B cell (primary cell): ENCODE measurements around the gene RGS7. TPM values are rescaled to one million over a fixed set of nuclear protein-coding genes. Genes with fewer than 3 reads are reported as not detected.

ENCODE experiments used
- ATAC-seq: fragments of 200-7000 bp; cut with Tn5 transposase; one replicate; pipeline ENCODE4 v1.10.0; 2021; ENCODE audit warnings: low read depth, mild to moderate bottlenecking, moderate number of reproducible peaks, moderate library complexity
- CTCF ChIA-PET: fragments of 350-600 bp; sonication (Branson Sonifier 250); formaldehyde crosslinking; loops from one replicate; lab custom pipeline; 2021; ENCODE audit warnings: antibody characterized with exemption, inconsistent platforms; lab: Charles Lee
- POLR2A ChIA-PET: fragments of 350-600 bp; sonication (Branson Sonifier 250); formaldehyde crosslinking; loops from one replicate; lab custom pipeline; 2021; ENCODE audit warnings: antibody characterized with exemption; lab: Charles Lee
- DNase-seq: peaks from one replicate; pipeline ENCODE4 v3.0.0; 2013
- H2AFZ ChIP-seq: 2 replicates; pipeline ENCODE4 v1.6.1; 2012; ENCODE audit warnings: mild to moderate bottlenecking, low read depth, low read length; ENCODE audit not compliant: insufficient read depth, poor library complexity, severe bottlenecking
- H3K27ac ChIP-seq, 2 donors: 1 replicate in 1 of 2; 2 replicates in 1 of 2; pipeline ENCODE4 v1.5.1; 2012 to 2013; ENCODE audit warnings: low read length in 2 of 2, mild to moderate bottlenecking in 2 of 2, moderate library complexity in 1 of 2
- H3K27me3 ChIP-seq, 4 experiments: fragments of 200-600 bp in 1 of 4; sonication (generic) in 1 of 4; replicated peaks in 1 of 4; 1 replicate in 2 of 4; 2 replicates in 2 of 4; pipeline versions ENCODE4 v1.6.1 to v1.7.0; 2013 to 2016; ENCODE audit warnings: low read length in 3 of 4, mild to moderate bottlenecking in 2 of 4, mixed read lengths in 1 of 4, moderate library complexity in 1 of 4; ENCODE audit not compliant: insufficient read depth in 4 of 4, control insufficient read depth in 3 of 4; ENCODE audit errors: control extremely low read depth in 1 of 4
- H3K36me3 ChIP-seq, 2 experiments: replicated peaks in 1 of 2; 1 replicate in 1 of 2; 2 replicates in 1 of 2; pipeline versions ENCODE4 v1.6.1 to v1.7.1; 2013; ENCODE audit warnings: low read length in 1 of 2; ENCODE audit not compliant: insufficient read depth in 2 of 2, control insufficient read depth in 1 of 2; ENCODE audit errors: control extremely low read depth in 1 of 2, extremely low read depth in 1 of 2
- H3K4me1 ChIP-seq, 2 donors: fragments of 200-600 bp in 1 of 2; sonication (generic) in 1 of 2; 1 replicate in 1 of 2; 2 replicates in 1 of 2; pipeline versions ENCODE4 v1.5.1 to v1.6.1; 2013 to 2017; ENCODE audit warnings: low read length in 2 of 2; ENCODE audit not compliant: control insufficient read depth in 2 of 2, insufficient read depth in 2 of 2
- H3K4me2 ChIP-seq: replicated peaks from 2 replicates; pipeline ENCODE3; 2012; ENCODE audit warnings: mild to moderate bottlenecking, low read depth, low read length; ENCODE audit not compliant: poor library complexity, severe bottlenecking
- H3K4me3 ChIP-seq, 5 experiments: fragments of 200-600 bp in 1 of 5; sonication (generic) in 1 of 5; 1 replicate in 3 of 5; 2 replicates in 2 of 5; pipeline versions ENCODE4 v1.5.1 to v1.7.0; 2011 to 2016; ENCODE audit warnings: low read length in 4 of 5, mild to moderate bottlenecking in 4 of 5, low read depth in 2 of 5, control low read depth in 1 of 5, moderate library complexity in 1 of 5; ENCODE audit not compliant: insufficient read depth in 1 of 5; ENCODE audit errors: control extremely low read depth in 1 of 5, extremely low read depth in 1 of 5
- H3K79me2 ChIP-seq: fragments of 200-600 bp; sonication (generic); one replicate; pipeline ENCODE4 v1.6.0; 2016; ENCODE audit warnings: low read length; ENCODE audit not compliant: control insufficient read depth, insufficient read depth
- H3K9ac ChIP-seq: fragments of 200-600 bp; sonication (generic); 2 replicates; pipeline ENCODE4 v1.6.1; 2017; ENCODE audit warnings: mild to moderate bottlenecking, low read length, moderate library complexity
- H3K9me3 ChIP-seq, 3 donors: one replicate each; pipeline versions ENCODE4 v1.6.1 to v1.7.1; 2013; ENCODE audit warnings: low read length in 2 of 3; ENCODE audit not compliant: control insufficient read depth in 2 of 3, insufficient read depth in 1 of 3; ENCODE audit errors: control extremely low read depth in 1 of 3
- H4K20me1 ChIP-seq: 2 replicates; pipeline ENCODE4 v1.6.0; 2012; ENCODE audit warnings: mild to moderate bottlenecking, low read length; ENCODE audit not compliant: insufficient read depth, control insufficient read depth, poor library complexity, severe bottlenecking
- H3K27ac Mint-ChIP-seq: one replicate; pipeline ENCODE4 v1.8.0; 2021; ENCODE audit warnings: mixed read lengths
- H3K27me3 Mint-ChIP-seq: one replicate; pipeline ENCODE4 v1.8.0; 2021; ENCODE audit warnings: mixed read lengths
- H3K4me1 Mint-ChIP-seq: one replicate; pipeline ENCODE4 v1.8.0; 2021; ENCODE audit warnings: mixed read lengths
- H3K4me3 Mint-ChIP-seq: one replicate; pipeline ENCODE4 v1.8.0; 2021; ENCODE audit warnings: mixed read lengths
- H3K9me3 Mint-ChIP-seq: one replicate; pipeline ENCODE4 v1.8.0; 2022; ENCODE audit warnings: mixed read lengths; ENCODE audit not compliant: insufficient read depth
- CTCF ChIP-seq: fragments of 200-600 bp; IDR thresholded peaks from one replicate; pipeline ENCODE4 v1.8.0; 2022; ENCODE audit warnings: antibody characterized with exemption, mild to moderate bottlenecking
- EZH2 ChIP-seq: IDR thresholded peaks from 2 replicates; pipeline ENCODE4 v1.6.1; 2012; ENCODE audit warnings: borderline replicate concordance, low read depth, mild to moderate bottlenecking, moderate library complexity, low read length; ENCODE audit not compliant: insufficient read depth, poor library complexity, severe bottlenecking
- WGBS: methylation state at CpG from one replicate; pipeline ENCODE4 v1.1.5; 2013; ENCODE audit warnings: missing lambda C conversion rate; ENCODE audit not compliant: insufficient coverage; 5-methylcytosine and 5-hydroxymethylcytosine counted together
- intact Hi-C: fragments of 100-400 bp; cut with micrococcal nuclease; formaldehyde crosslinking; loops from one replicate; pipeline ENCODE4 v1.10.0; 2022
- polyA plus RNA-seq: library from polyadenylated mRNA; depleted of rRNA; stranded (reverse); fragments of >200 nt; gene quantifications from 2 replicates; pipeline ENCODE4 v1.2.3, GENCODE V29; 2012
- total RNA-seq, 2 donors: library from RNA; stranded (reverse); fragments of 120-200 nt in 1 of 2; gene quantifications; 1 replicate in 1 of 2; 2 replicates in 1 of 2; pipeline versions ENCODE4 v1.2.3 to v1.2.4, GENCODE V29; 2013 to 2022

RGS7 gene
- total and polyA plus RNA-seq, 2 donors (not counting 1 experiment from before 2014, with no cell fraction given), result 0.15 to 1.8 TPM

- Mint-ChIP-seq H3K27ac (no peak overlapping the region), H3K4me1 (no peaks in the 10 kb centered on the region), H3K4me3 (no peak overlapping the region), H3K9me3 (no peaks in the 10 kb centered on the region), H3K27me3 (no peaks in the 10 kb centered on the region)
- Histone ChIP-seq H3K27ac (no peak overlapping the region), H3K36me3 (no peaks in the 10 kb centered on the region), H3K4me3 (no peak overlapping the region), H3K9ac (no peak overlapping the region), H2AFZ (no peak overlapping the region), H4K20me1 (no peaks in the 10 kb centered on the region), H3K4me2 (no peak overlapping the region), H3K27me3 (no peaks in the 10 kb centered on the region), H3K9me3 (no peaks in the 10 kb centered on the region), H3K79me2 (no peaks in the 10 kb centered on the region), H3K4me1 (no peaks in the 10 kb centered on the region)
- CTCF ChIA-PET, result no interaction called here
- ATAC-seq (no peak), DNase-seq (no peak)
- TF ChIP-seq EZH2, result no peak
- no peak for TF ChIP-seq CTCF
- POLR2A ChIA-PET, result no interaction called here
- intact Hi-C loops, result no loop called here
- 92% methylated on average over 1 of the region's 1 CpG for WGBS
Observed at GRCh38 chr1:240836271-240836670, 520.7 kb downstream of the RGS7 start.

- ChIA-PET POLR2A (no interaction called here), CTCF (no interaction called here)
- DNase-seq, result no peak
- TF ChIP-seq CTCF, result no peak
- no peak for TF ChIP-seq EZH2
- no peaks in the 10 kb centered on the region for H3K27me3 ChIP-seq
- H3K4me3 ChIP-seq, result no peak overlapping the region
- H3K9me3 ChIP-seq, result no peaks in the 10 kb centered on the region
- Mint-ChIP-seq H3K4me1 (no peaks in the 10 kb centered on the region), H3K4me3 (no peak overlapping the region), H3K9me3 (no peaks in the 10 kb centered on the region), H3K27ac (no peak overlapping the region), H3K27me3 (no peaks in the 10 kb centered on the region)
- 89% methylated on average over 7 of the region's 9 CpGs for WGBS
- no peaks in the 10 kb centered on the region for H3K4me1 ChIP-seq
- no peaks in the 10 kb centered on the region for H4K20me1 ChIP-seq
- H3K79me2 ChIP-seq, result no peaks in the 10 kb centered on the region
- no peak for ATAC-seq
- H3K27ac ChIP-seq, result no peak overlapping the region
- no peak overlapping the region for H3K9ac ChIP-seq
- no peak overlapping the region for H2AFZ ChIP-seq
- intact Hi-C loops, result no loop called here
- H3K4me2 ChIP-seq, result no peak overlapping the region
- no peaks in the 10 kb centered on the region for H3K36me3 ChIP-seq
Observed at GRCh38 chr1:240835291-240835690, 521.7 kb downstream of the RGS7 start.
